Thyroid gland (tissue), 4 donors: Measurements from ENCODE around the gene TMEM238.

Source experiments
- POLR2A ChIP-seq, 2 donors: fragments of 450-650 bp; IDR thresholded peaks; one replicate each; pipeline ENCODE4 v1.6.1; 2017; ENCODE audit warnings: antibody characterized with exemption in 2 of 2, mild to moderate bottlenecking in 2 of 2, moderate library complexity in 1 of 2
- TF ChIP-seq, protein P1 (sequence below), 6 experiments: fragments of 200-600 bp in 3 of 6; fragments of 450-650 bp in 3 of 6; sonication (generic) in 3 of 6; IDR thresholded peaks; one replicate each; pipeline ENCODE4 v1.5.1; 2016 to 2019; ENCODE audit warnings: antibody characterized with exemption in 6 of 6, mild to moderate bottlenecking in 2 of 6, inconsistent platforms in 1 of 6, moderate library complexity in 1 of 6

DNA sequence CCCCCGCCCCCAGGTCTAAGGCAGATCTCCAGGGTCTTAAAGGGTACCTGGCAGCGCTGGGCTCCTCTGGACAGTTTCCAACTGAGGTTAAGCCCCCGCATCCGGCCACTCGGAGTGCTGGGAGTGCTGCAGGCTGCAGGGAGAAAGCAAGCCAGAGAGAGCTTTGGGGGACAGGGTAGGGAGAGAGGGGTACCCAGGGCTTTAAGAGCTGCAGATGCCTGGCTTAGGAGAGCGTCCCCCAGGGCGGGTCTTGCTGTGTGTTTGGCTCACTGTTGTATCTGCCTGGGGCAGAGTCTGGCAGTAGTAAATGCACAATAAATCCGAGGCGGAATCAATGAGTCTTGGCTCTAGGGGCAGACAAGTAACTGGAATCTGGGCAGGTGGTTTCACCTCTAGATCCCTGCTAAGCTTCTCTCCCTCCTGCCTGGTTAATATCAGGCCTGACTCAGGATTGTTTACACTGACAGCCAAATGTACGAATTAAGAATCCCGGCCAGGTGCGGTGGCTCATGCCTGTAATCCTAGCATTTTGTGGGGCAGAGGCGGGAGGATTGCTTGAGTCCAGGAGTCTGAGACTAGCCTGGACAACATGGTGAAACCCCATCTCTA lies 28.8 kb downstream of the TMEM238 start:
- no peak for TF ChIP-seq POLR2A (IDR thresholded peaks at IDR 0.05)
- TF ChIP-seq, protein P1, sequence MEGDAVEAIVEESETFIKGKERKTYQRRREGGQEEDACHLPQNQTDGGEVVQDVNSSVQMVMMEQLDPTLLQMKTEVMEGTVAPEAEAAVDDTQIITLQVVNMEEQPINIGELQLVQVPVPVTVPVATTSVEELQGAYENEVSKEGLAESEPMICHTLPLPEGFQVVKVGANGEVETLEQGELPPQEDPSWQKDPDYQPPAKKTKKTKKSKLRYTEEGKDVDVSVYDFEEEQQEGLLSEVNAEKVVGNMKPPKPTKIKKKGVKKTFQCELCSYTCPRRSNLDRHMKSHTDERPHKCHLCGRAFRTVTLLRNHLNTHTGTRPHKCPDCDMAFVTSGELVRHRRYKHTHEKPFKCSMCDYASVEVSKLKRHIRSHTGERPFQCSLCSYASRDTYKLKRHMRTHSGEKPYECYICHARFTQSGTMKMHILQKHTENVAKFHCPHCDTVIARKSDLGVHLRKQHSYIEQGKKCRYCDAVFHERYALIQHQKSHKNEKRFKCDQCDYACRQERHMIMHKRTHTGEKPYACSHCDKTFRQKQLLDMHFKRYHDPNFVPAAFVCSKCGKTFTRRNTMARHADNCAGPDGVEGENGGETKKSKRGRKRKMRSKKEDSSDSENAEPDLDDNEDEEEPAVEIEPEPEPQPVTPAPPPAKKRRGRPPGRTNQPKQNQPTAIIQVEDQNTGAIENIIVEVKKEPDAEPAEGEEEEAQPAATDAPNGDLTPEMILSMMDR (IDR thresholded peaks at IDR 0.05): no peak
